Calu3 (cell line): ENCODE data around the gene TMEM61. TPM values are rescaled to one million over a fixed set of nuclear protein-coding genes. Genes with fewer than 3 reads are reported as not detected.

Experiments used
- BruUV-seq: library from RNA; stranded (reverse); fragments of 400-500 nt; replicated peaks from 2 replicates; lab custom pipeline; 2021; lab: Mats Ljungman, UMichigan
- CTCF ChIA-PET: fragments of 300-600 bp; sonication (Branson Sonifier 250); formaldehyde crosslinking; loops from one replicate; lab custom pipeline; 2022; ENCODE audit warnings: antibody characterized with exemption; lab: Charles Lee
- DNase-seq: peaks from one replicate; pipeline ENCODE4 v3.0.0; 2022
- H3K27ac Mint-ChIP-seq: one replicate; pipeline ENCODE4 v1.8.0; 2022; ENCODE audit warnings: mixed read lengths; ENCODE audit not compliant: unreplicated experiment
- H3K27me3 Mint-ChIP-seq: one replicate; pipeline ENCODE4 v1.8.0; 2022; ENCODE audit warnings: mixed read lengths; ENCODE audit not compliant: unreplicated experiment
- H3K36me3 Mint-ChIP-seq: one replicate; pipeline ENCODE4 v1.8.0; 2022; ENCODE audit warnings: mild to moderate bottlenecking, moderate library complexity, mixed read lengths; ENCODE audit not compliant: insufficient read depth, unreplicated experiment
- H3K4me1 Mint-ChIP-seq: one replicate; pipeline ENCODE4 v1.8.0; 2022; ENCODE audit warnings: mild to moderate bottlenecking, low read depth, mixed read lengths; ENCODE audit not compliant: unreplicated experiment
- H3K4me3 Mint-ChIP-seq: one replicate; pipeline ENCODE4 v1.8.0; 2022; ENCODE audit warnings: mild to moderate bottlenecking, low read depth, moderate library complexity, mixed read lengths; ENCODE audit not compliant: unreplicated experiment
- H3K9me3 Mint-ChIP-seq: one replicate; pipeline ENCODE4 v1.8.0; 2022; ENCODE audit warnings: low read depth, mixed read lengths; ENCODE audit not compliant: unreplicated experiment
- intact Hi-C: fragments of 100-400 bp; cut with micrococcal nuclease; formaldehyde crosslinking; loops from one replicate; pipeline ENCODE4 v1.10.0; 2022; ENCODE audit not compliant: unreplicated experiment
- total RNA-seq: library from RNA; stranded (reverse); gene quantifications from 2 replicates; pipeline ENCODE4 v1.2.3, GENCODE V29; 2022
- TF ChIP-seq, protein P1 (sequence below): fragments of 200-600 bp; IDR thresholded peaks from one replicate; pipeline ENCODE4 v1.8.0; 2022; ENCODE audit warnings: antibody characterized with exemption; ENCODE audit not compliant: unreplicated experiment

The TMEM61 gene
- total RNA-seq, 1 experiment from 2014 or later: 0.45 TPM

DNA sequence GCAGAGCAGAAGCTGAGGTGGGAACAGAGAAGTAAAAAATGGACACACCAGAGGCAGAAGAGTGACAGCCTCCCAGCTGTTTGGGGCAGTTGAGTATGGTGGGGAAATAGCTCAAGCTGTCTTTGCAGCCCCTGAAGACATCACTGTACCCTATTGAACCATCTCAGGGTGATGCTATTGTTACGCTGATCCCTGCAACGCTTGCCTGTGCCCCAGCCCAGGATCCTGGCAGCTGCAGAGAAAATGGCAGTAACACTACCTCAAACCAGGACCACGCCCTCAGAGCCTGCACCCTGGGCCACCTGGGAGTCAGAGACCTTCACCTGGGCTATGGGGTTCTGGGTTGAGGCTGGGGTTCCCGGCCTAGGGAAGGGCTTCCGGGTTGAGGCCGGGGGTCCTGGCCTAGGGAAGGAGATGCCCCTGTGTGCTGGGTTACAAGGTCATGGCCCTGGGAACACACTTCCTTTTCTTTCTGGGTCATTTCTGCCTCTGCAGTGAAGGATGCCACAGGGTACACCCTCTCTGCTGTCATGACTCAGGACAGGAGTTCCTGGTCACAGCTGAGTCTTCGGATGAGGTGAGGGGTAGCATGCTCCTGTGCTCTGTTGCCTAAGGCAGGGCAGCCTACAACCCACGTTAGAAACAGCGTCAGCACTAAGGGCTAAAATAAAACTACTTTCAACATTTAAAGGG is 29.9 kb downstream of the TMEM61 start:
- Mint-ChIP-seq H3K27ac (no peak overlapping the region), H3K9me3 (no peaks in the 10 kb centered on the region)

DNA sequence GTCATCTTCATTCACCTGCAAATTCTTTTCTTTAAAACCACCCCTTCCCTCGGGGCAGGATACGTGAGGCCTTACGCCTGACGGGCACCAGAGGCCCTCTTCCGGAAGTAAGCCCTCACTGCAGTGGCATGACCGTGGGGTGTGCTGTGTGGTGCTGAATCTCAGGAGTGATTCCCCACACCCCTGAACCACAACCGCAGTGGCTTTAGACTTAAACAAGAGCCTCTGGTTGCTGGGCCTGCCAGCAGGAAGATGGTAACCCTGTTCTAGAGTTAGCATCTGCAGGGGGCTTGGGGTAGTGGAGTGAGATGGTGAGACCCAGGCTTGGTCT is 30.4 kb downstream of the TMEM61 start:
- intact Hi-C loops: no loop called here
- BruUV-seq: no TSS peak
- Mint-ChIP-seq H3K27me3 (peaks cover 53% of the 10 kb centered on the region), H3K27ac (no peak overlapping the region), H3K9me3 (no peaks in the 10 kb centered on the region), H3K4me3 (no peak overlapping the region), H3K36me3 (no peaks in the 10 kb centered on the region), H3K4me1 (peaks cover 11% of the 10 kb centered on the region)
- CTCF ChIA-PET: no interaction called here
- no peak for DNase-seq
- TF ChIP-seq, protein P1, sequence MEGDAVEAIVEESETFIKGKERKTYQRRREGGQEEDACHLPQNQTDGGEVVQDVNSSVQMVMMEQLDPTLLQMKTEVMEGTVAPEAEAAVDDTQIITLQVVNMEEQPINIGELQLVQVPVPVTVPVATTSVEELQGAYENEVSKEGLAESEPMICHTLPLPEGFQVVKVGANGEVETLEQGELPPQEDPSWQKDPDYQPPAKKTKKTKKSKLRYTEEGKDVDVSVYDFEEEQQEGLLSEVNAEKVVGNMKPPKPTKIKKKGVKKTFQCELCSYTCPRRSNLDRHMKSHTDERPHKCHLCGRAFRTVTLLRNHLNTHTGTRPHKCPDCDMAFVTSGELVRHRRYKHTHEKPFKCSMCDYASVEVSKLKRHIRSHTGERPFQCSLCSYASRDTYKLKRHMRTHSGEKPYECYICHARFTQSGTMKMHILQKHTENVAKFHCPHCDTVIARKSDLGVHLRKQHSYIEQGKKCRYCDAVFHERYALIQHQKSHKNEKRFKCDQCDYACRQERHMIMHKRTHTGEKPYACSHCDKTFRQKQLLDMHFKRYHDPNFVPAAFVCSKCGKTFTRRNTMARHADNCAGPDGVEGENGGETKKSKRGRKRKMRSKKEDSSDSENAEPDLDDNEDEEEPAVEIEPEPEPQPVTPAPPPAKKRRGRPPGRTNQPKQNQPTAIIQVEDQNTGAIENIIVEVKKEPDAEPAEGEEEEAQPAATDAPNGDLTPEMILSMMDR: no peak

More for the DNA sequence above, 29.9 kb downstream of the TMEM61 start:
- no TSS peak for BruUV-seq
- DNase-seq: no peak
- H3K4me3 Mint-ChIP-seq: no peak overlapping the region
- H3K36me3 Mint-ChIP-seq: no peaks in the 10 kb centered on the region
- H3K27me3 Mint-ChIP-seq: peaks cover 48% of the 10 kb centered on the region
- TF ChIP-seq, protein P1: no peak
- intact Hi-C loops: no loop called here
- H3K4me1 Mint-ChIP-seq: peaks cover 11% of the 10 kb centered on the region
- CTCF ChIA-PET: no interaction called here

DNA sequence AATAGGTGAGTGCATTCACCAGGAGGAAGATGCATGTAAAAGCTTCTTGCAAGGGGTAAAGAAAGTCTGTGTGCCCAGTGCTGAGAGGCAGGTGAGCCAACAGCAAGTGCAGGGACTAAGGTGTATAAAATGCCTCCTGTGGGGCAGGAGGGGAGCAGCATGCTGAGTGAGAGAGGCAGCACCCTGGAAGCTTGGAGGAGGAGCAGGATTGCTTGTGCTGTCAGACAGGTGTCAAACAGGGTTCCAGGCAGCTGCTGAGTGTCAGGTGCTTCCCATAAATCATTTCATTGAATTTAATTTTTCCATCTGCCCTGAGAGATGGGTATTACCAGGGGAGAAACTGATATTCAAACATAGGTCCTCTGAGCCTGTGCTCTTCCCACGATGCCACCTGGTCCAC is 32.2 kb downstream of the TMEM61 start:
- Mint-ChIP-seq H3K9me3 (no peaks in the 10 kb centered on the region), H3K27ac (no peak overlapping the region), H3K27me3 (peaks cover 69% of the 10 kb centered on the region), H3K36me3 (no peaks in the 10 kb centered on the region), H3K4me3 (no peak overlapping the region), H3K4me1 (peaks cover 8% of the 10 kb centered on the region)
- intact Hi-C loops: no loop called here
- no peak for DNase-seq
- no TSS peak for BruUV-seq
- CTCF ChIA-PET: interaction anchor here (1.0 kb wide), 1 partner anchor 9 kb away, joined by 4 read pairs; no protein-coding TSS in a partner anchor
- TF ChIP-seq, protein P1: no peak

DNA sequence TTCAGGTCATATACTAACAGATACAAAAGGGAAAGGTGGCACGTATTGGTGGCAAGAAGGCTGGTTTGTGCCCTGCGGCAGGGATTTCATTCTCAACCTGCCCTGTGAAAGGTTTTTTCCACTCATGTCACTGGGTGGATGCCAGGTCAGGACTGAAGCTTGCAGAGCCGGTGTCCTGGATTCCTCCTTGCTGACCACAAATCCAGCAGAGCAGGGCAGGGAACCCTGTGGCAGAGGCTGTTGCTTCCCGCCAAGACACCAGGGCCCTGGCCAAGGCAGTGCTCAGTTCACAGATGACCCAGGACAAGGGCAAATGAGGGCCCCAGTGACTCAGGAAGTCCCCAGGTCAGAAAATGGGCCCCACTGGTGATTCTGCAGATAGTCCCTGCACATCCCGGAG is 34.7 kb downstream of the TMEM61 start:
- Mint-ChIP-seq H3K4me3 (no peak overlapping the region), H3K9me3 (no peaks in the 10 kb centered on the region), H3K27me3 (peaks cover 83% of the 10 kb centered on the region), H3K4me1 (no peaks in the 10 kb centered on the region), H3K36me3 (no peaks in the 10 kb centered on the region), H3K27ac (no peak overlapping the region)
- TF ChIP-seq, protein P1: no peak
- DNase-seq: no peak
- intact Hi-C loops: no loop called here
- CTCF ChIA-PET: no interaction called here
- no TSS peak for BruUV-seq
